ENCODE data around the gene TMEM150A. TPM values are rescaled to one million over a fixed set of nuclear protein-coding genes. Genes with fewer than 3 reads are reported as not detected.

Gene TMEM150A
- total and polyA plus RNA-seq, 2 of the 13 experiments (the other 11 are each of a cell fraction or from before 2014, with no cell fraction given), result 30.1 to 70.4 TPM

GRCh38 chr2:85589982-85590791, 12.3 kb downstream of the TMEM150A start (continued):
- TF ChIP-seq ZFP91 (CRISPR knock-in tag; IDR thresholded peaks at IDR 0.05; ENCODE audit: borderline replicate concordance) (no peak), HNF1A (IDR thresholded peaks at IDR 0.05; ENCODE audit: low read depth) (no peak; the same call in 1 of the 2 replicates), HNF1A (CRISPR knock-in tag; IDR thresholded peaks at IDR 0.05; ENCODE audit: borderline replicate concordance) (no peak), BRD4 (CRISPR knock-in tag; IDR thresholded peaks at IDR 0.05) (no peak), PHF21A (CRISPR knock-in tag; IDR thresholded peaks at IDR 0.05) (peak; percentile 58), TBX2 (CRISPR knock-in tag; IDR thresholded peaks at IDR 0.05; ENCODE audit: borderline replicate concordance) (peak; percentile 80; the same call in 1 of the 2 replicates), KDM1A (CRISPR knock-in tag; IDR thresholded peaks at IDR 0.05) (no peak), FOXO4 (CRISPR knock-in tag; conservative IDR thresholded peaks at IDR 0.05) (no peak), ZNF883 (CRISPR knock-in tag; IDR thresholded peaks at IDR 0.05; ENCODE audit: not compliant biosample characterization) (no peak), RBAK (CRISPR knock-in tag; IDR thresholded peaks at IDR 0.05) (peak; percentile 74; the same call in 1 of the 2 replicates), PRPF4 (IDR thresholded peaks at IDR 0.05; ENCODE audit: low read depth, low read length, poor library complexity, severe bottlenecking) (no peak), KMT2B (CRISPR knock-in tag; IDR thresholded peaks at IDR 0.05) (no peak), CENPX (CRISPR knock-in tag; IDR thresholded peaks at IDR 0.05) (no peak), TSC22D2 (CRISPR knock-in tag; IDR thresholded peaks at IDR 0.05; ENCODE audit: borderline replicate concordance) (no peak), ATRX (CRISPR knock-in tag; IDR thresholded peaks at IDR 0.05; ENCODE audit: borderline replicate concordance) (no peak), PAF1 (CRISPR knock-in tag; IDR thresholded peaks at IDR 0.05) (no peak), ELF4 (CRISPR knock-in tag; IDR thresholded peaks at IDR 0.05; ENCODE audit: borderline replicate concordance) (no peak; the same call in 1 of the 2 replicates), ZBED4 (CRISPR knock-in tag; IDR thresholded peaks at IDR 0.05; ENCODE audit: borderline replicate concordance) (peak; percentile 75; the same call in 1 of the 2 replicates)
